HepG2 (cell line): ENCODE data around the gene WWTR1. TPM values are rescaled to one million over a fixed set of nuclear protein-coding genes. Genes with fewer than 3 reads are reported as not detected.

Experiments used
- BCLAF1 ChIP-seq: fragments of 450-650 bp; IDR thresholded peaks from 2 replicates; pipeline ENCODE4 v1.6.1; 2017; ENCODE audit warnings: mild to moderate bottlenecking
- BORCS8-MEF2B ChIP-seq: sonication (generic); formaldehyde crosslinking; IDR thresholded peaks from 2 replicates; pipeline ENCODE4 v1.8.0; 2022; ENCODE audit warnings: mild to moderate bottlenecking, missing genetic modification reagents
- ELF1 ChIP-seq: sonication (generic); formaldehyde crosslinking; IDR thresholded peaks from 2 replicates; pipeline ENCODE4 v1.4.0; 2020; ENCODE audit warnings: missing genetic modification reagents
- ELF3 ChIP-seq: IDR thresholded peaks from 2 replicates; pipeline ENCODE4 v1.6.1; 2016; ENCODE audit warnings: missing genetic modification reagents, missing compliant biosample characterization
- EP300 ChIP-seq, 3 experiments: sonication (generic) in 1 of 3; formaldehyde crosslinking in 1 of 3; IDR thresholded peaks; 2 replicates each; pipeline versions ENCODE4 v1.5.1 to v1.6.1; 2011 to 2020; ENCODE audit warnings: low read depth in 2 of 3, low read length in 2 of 3, borderline replicate concordance in 1 of 3, improper control_type of control experiment in 1 of 3, mild to moderate bottlenecking in 1 of 3, missing genetic modification reagents in 1 of 3, moderate library complexity in 1 of 3
- FOXO1 ChIP-seq: sonication (generic); formaldehyde crosslinking; IDR thresholded peaks from 2 replicates; pipeline ENCODE4 v1.4.0; 2020; ENCODE audit warnings: missing genetic modification reagents
- MAFK ChIP-seq, 2 experiments: IDR thresholded peaks in 1 of 2; conservative IDR thresholded peaks in 1 of 2; 2 replicates each; pipeline ENCODE4 v1.6.1; 2011; ENCODE audit warnings: improper control_type of control experiment in 2 of 2, low read length in 2 of 2
- MEIS1 ChIP-seq: sonication (generic); formaldehyde crosslinking; IDR thresholded peaks from 2 replicates; pipeline ENCODE4 v1.9.0; 2021; ENCODE audit warnings: mild to moderate bottlenecking, missing genetic modification reagents, moderate library complexity, borderline replicate concordance
- NFATC3 ChIP-seq: sonication (generic); formaldehyde crosslinking; IDR thresholded peaks from 2 replicates; pipeline ENCODE4 v1.5.1; 2020; ENCODE audit warnings: mild to moderate bottlenecking, missing genetic modification reagents
- NFRKB ChIP-seq: fragments of 450-650 bp; IDR thresholded peaks from 2 replicates; pipeline ENCODE4 v1.6.1; 2017
- POGZ ChIP-seq: sonication (generic); formaldehyde crosslinking; IDR thresholded peaks from 2 replicates; pipeline ENCODE4 v1.4.0; 2020; ENCODE audit warnings: mild to moderate bottlenecking, missing genetic modification reagents
- RFX3 ChIP-seq: IDR thresholded peaks from 2 replicates; pipeline ENCODE4 v1.6.1; 2016; ENCODE audit warnings: missing biosample characterization, missing genetic modification reagents
- SATB2 ChIP-seq: sonication (generic); formaldehyde crosslinking; IDR thresholded peaks from 2 replicates; pipeline ENCODE4 v1.5.0; 2020; ENCODE audit warnings: missing genetic modification reagents
- ZBTB38 ChIP-seq: sonication (generic); formaldehyde crosslinking; IDR thresholded peaks from 2 replicates; pipeline ENCODE4 v1.5.1; 2020; ENCODE audit warnings: mild to moderate bottlenecking, missing genetic modification reagents
- ZBTB44 ChIP-seq: sonication (generic); formaldehyde crosslinking; IDR thresholded peaks from 2 replicates; pipeline ENCODE4 v1.4.0; 2020; ENCODE audit warnings: missing genetic modification reagents
- ZBTB8A ChIP-seq: sonication (generic); formaldehyde crosslinking; IDR thresholded peaks from 2 replicates; pipeline ENCODE4 v1.4.0; 2020; ENCODE audit warnings: mild to moderate bottlenecking, low read depth, missing genetic modification reagents, borderline replicate concordance
- ZNF101 ChIP-seq: sonication (generic); formaldehyde crosslinking; IDR thresholded peaks from 2 replicates; pipeline ENCODE4 v1.4.0; 2020; ENCODE audit warnings: mild to moderate bottlenecking, low read depth, missing genetic modification reagents, borderline replicate concordance
- ZNF121 ChIP-seq: sonication (generic); formaldehyde crosslinking; IDR thresholded peaks from 2 replicates; pipeline ENCODE4 v1.5.0; 2020; ENCODE audit warnings: mild to moderate bottlenecking, missing genetic modification reagents
- ZNF280D ChIP-seq: sonication (generic); formaldehyde crosslinking; IDR thresholded peaks from 2 replicates; pipeline ENCODE4 v1.5.1; 2020; ENCODE audit warnings: mild to moderate bottlenecking, missing genetic modification reagents
- ZNF550 ChIP-seq: sonication (generic); formaldehyde crosslinking; IDR thresholded peaks from 2 replicates; pipeline ENCODE4 v1.4.0; 2020; ENCODE audit warnings: mild to moderate bottlenecking, missing genetic modification reagents, borderline replicate concordance
- ZNF557 ChIP-seq: sonication (generic); formaldehyde crosslinking; IDR thresholded peaks from 2 replicates; pipeline ENCODE4 v1.4.0; 2020; ENCODE audit warnings: missing genetic modification reagents
- ZNF616 ChIP-seq: sonication (generic); formaldehyde crosslinking; IDR thresholded peaks from 2 replicates; pipeline ENCODE4 v1.5.0; 2020; ENCODE audit warnings: low read depth, mild to moderate bottlenecking, missing genetic modification reagents
- ZNF749 ChIP-seq: sonication (generic); formaldehyde crosslinking; IDR thresholded peaks from 2 replicates; pipeline ENCODE4 v1.8.0; 2022; ENCODE audit warnings: mild to moderate bottlenecking, missing genetic modification reagents, moderate library complexity, borderline replicate concordance
- ZNF879 ChIP-seq: sonication (generic); formaldehyde crosslinking; IDR thresholded peaks from 2 replicates; pipeline ENCODE4 v1.8.1; 2023; ENCODE audit warnings: missing genetic modification reagents
- ZSCAN9 ChIP-seq: IDR thresholded peaks from 2 replicates; pipeline ENCODE4 v1.6.1; 2016; ENCODE audit warnings: borderline replicate concordance
- polyA plus RNA-seq, 8 experiments: library from polyadenylated mRNA; depleted of rRNA in 3 of 8; stranded (reverse) in 7 of 8; unstranded in 1 of 8; fragments of >200 nt; fragmentation: Illumina TruSeq in 4 of 8; extraction: Trizol in 4 of 8; gene quantifications; 2 replicates each; pipeline versions ENCODE4 v1.2.1 to v1.2.3, GENCODE V29; 2011 to 2016; ENCODE audit warnings: low read depth in 4 of 8, missing spikeins in 1 of 8, mixed read lengths in 1 of 8; ENCODE audit not compliant: insufficient read depth in 1 of 8
- total RNA-seq, 5 experiments: library from RNA; depleted of rRNA; stranded (reverse); fragments of >200 nt; fragmentation: Illumina TruSeq; extraction: Trizol; gene quantifications; 2 replicates each; pipeline ENCODE4 v1.2.3, GENCODE V29; 2016; ENCODE audit warnings: low read depth in 1 of 5

WWTR1 gene
- total and polyA plus RNA-seq, 2 of the 13 experiments (the other 11 are each of a cell fraction or from before 2014, with no cell fraction given), result 19.7 to 139 TPM

GRCh38 chr3:149615731-149616221, 42.0 kb downstream of the WWTR1 start (continued):
- no peak for TF ChIP-seq MEIS1 (CRISPR knock-in tag)
- no peak for TF ChIP-seq ZNF550 (CRISPR knock-in tag)
- no peak for TF ChIP-seq SATB2 (CRISPR knock-in tag)
- no peak for TF ChIP-seq BCLAF1
- no peak for TF ChIP-seq ZBTB44 (CRISPR knock-in tag)
- TF ChIP-seq NFRKB, result no peak
- no peak for TF ChIP-seq ELF1 (CRISPR knock-in tag)
- peak; percentile 15; the same call in 1 of the 2 replicates for TF ChIP-seq FOXO1
- TF ChIP-seq NFATC3, result no peak
- peak; percentile 76 for TF ChIP-seq ELF3 (CRISPR knock-in tag)
- TF ChIP-seq MAFK (conservative IDR thresholded peaks at IDR 0.05 in 1 of 2, IDR thresholded peaks at IDR 0.05 in 1 of 2; ENCODE audit: low read length in 2 of 2), result no peak
- peak in 1 of 2 experiments; percentile 82; a peak in 1 of 4 replicates for TF ChIP-seq EP300 (IDR thresholded peaks at IDR 0.05; ENCODE audit: low read depth in 2 of 2, low read length in 2 of 2)
- TF ChIP-seq EP300 (CRISPR knock-in tag; IDR thresholded peaks at IDR 0.05; ENCODE audit: borderline replicate concordance), result no peak
- TF ChIP-seq ZNF280D (CRISPR knock-in tag), result no peak
- no peak for TF ChIP-seq ZBTB8A (CRISPR knock-in tag)
- TF ChIP-seq ZBTB38 (CRISPR knock-in tag), result peak; percentile 51; the same call in 1 of the 2 replicates
- TF ChIP-seq POGZ (CRISPR knock-in tag), result 0 out of 2 replicates have a peak, but pooled peaks have one; percentile 9
- TF ChIP-seq RFX3, result no peak
- TF ChIP-seq ZNF879, result no peak
- TF ChIP-seq ZNF121, result no peak
- TF ChIP-seq BORCS8-MEF2B, result no peak
- no peak for TF ChIP-seq ZSCAN9
- TF ChIP-seq ZNF749 (CRISPR knock-in tag), result no peak
- no peak for TF ChIP-seq ZNF101
- TF ChIP-seq ZNF616 (CRISPR knock-in tag), result no peak
- no peak for TF ChIP-seq ZNF557 (CRISPR knock-in tag)
